ENCODE data around the gene AKR7A3. TPM values are rescaled to one million over a fixed set of nuclear protein-coding genes. Genes with fewer than 3 reads are reported as not detected.
A peak's percentile ranks its signal among the peaks of the same experiment; 100 is the strongest.

AKR7A3 gene
- total and polyA plus RNA-seq, 10 of the 15 experiments (the other 5 are each of a cell fraction or from before 2014, with no cell fraction given), result 0.10 to 1.1 (median 0.25) TPM; not detected in 2

DNA sequence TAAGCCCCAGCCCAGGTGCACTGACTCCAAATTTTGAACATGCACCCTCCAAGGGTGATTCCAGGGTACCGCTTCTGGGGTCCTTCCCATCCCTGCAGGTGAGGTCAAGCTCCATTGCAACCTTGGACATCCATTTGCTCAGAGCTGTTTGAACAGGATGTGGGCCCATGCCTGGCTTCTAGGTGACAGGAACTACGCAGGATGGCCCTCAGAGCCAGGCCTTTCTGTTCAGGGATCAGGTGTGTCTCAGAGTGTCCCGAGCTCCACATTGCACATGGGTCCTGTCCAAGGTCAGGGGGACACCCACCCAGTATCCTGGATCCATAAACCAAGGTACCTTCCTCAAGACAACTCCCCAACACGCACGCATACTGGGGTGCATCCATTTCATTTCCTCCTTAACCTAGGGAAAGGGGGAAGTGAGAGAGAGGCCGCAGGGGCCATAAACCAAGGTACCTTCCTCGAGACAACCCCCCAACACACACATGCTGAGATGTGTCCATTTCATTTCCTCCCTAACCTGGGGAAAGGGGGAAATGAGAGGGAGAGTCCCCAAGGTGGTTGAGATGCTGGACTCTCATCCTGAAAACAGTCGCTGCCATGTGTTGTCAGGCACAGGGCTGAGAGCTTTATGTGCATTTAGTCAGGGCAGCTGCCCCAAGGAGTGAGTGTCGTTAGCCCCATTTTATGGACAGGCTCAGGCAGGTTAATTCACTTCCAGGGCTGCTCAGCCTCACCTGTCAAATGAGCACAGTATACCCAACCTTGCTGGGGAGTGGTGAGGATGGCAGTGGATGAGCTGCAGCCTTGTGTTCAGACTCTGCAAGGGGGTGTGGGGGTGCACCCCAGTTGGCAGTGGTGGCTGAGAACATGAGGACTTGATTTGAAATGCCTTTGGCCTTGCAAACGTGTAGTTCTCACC, 25.7 kb upstream of the AKR7A3 start:
- H3K9ac ChIP-seq (ENCODE audit: control insufficient read depth, insufficient read depth, low read length), result no peak overlapping the region
- H3K79me2 ChIP-seq (ENCODE audit: control insufficient read depth, insufficient read depth, low read length), result peaks cover 22% of the 10 kb centered on the region
- no TSS peak for BruUV-seq (replicated peaks)
- intact Hi-C loops (cut with micrococcal nuclease; ENCODE audit: unreplicated experiment) (loop anchor here (5.0 to 10.0 kb wide), 3 partner anchors 62 to 341 kb away; partner anchors contain the start of genes CAPZB, EMC1 and MRTO4), in situ Hi-C loops (cut with MboI) (no loop called here)
- H3K4me2 ChIP-seq (ENCODE audit: control insufficient read depth, insufficient read depth), result peak overlapping the region; percentile 89
- no peaks in the 10 kb centered on the region for H3K27me3 ChIP-seq (replicated peaks in 1 of 2; ENCODE audit: control insufficient read depth in 2 of 2, insufficient read depth in 2 of 2, low read length in 1 of 2)
- ChIA-PET SMC1A (ENCODE audit: uncharacterized antibody, unreplicated experiment) (interaction anchor here (0.6 to 1.2 kb wide), 2 partner anchors 9 to 105 kb away, joined by 3 read pairs; no protein-coding TSS in a partner anchor), CTCF (interaction anchor here (0.6 to 1.2 kb wide), 3 partner anchors 78 to 277 kb away, joined by 3 to 5 read pairs (median 3); no protein-coding TSS in a partner anchor), RAD21 (ENCODE audit: unreplicated experiment) (no interaction called here), POLR2A (no interaction called here)
- no peaks in the 10 kb centered on the region; the same call in 1 of the 2 replicates for H4K20me1 ChIP-seq (ENCODE audit: control insufficient read depth, insufficient read depth)
- H3K36me3 ChIP-seq (ENCODE audit: control insufficient read depth in 2 of 2, insufficient read depth in 2 of 2, low read length in 1 of 2), result no peaks in the 10 kb centered on the region
- H3K4me1 ChIP-seq (ENCODE audit: control insufficient read depth, insufficient read depth, low read length), result peaks cover 46% of the 10 kb centered on the region
- WGBS (ENCODE audit: insufficient coverage, insufficient replicate concordance, low lambda C conversion rate, missing lambda C conversion rate), result 5% methylated on average over 10 of the region's 10 CpGs
- FAIRE-seq (no peak), ATAC-seq (no peak), DNase-seq (ENCODE audit: low read depth, low spot score) (no peak)
- peak overlapping the region; percentile 83; the same call in 1 of the 2 replicates for H3K4me3 ChIP-seq
- peak; percentile 54; the same call in 1 of the 2 replicates for TF ChIP-seq PAX5 (IDR thresholded peaks at IDR 0.05; ENCODE audit: borderline replicate concordance, low read depth, low read length)
- peak; percentile 53 for TF ChIP-seq DPF2 (IDR thresholded peaks at IDR 0.05)
- 0 out of 2 replicates have a peak, but pooled peaks have one; percentile 8 for TF ChIP-seq CREM (IDR thresholded peaks at IDR 0.05; ENCODE audit: low read depth)
- peak; percentile 86 for TF ChIP-seq SPI1 (IDR thresholded peaks at IDR 0.05; ENCODE audit: borderline replicate concordance, insufficient read depth, low read depth, low read length)
- no peak for TF ChIP-seq CEBPB (IDR thresholded peaks at IDR 0.05; ENCODE audit: borderline replicate concordance in 1 of 2, low read depth in 2 of 2, low read length in 2 of 2)
- TF ChIP-seq IKZF2 (IDR thresholded peaks at IDR 0.05), result peak; percentile 67 to 84
- TF ChIP-seq ETV6 (conservative IDR thresholded peaks at IDR 0.05 in 1 of 2, IDR thresholded peaks at IDR 0.05 in 1 of 2; ENCODE audit: borderline replicate concordance in 1 of 2, low read depth in 1 of 2), result peak in 1 of 2 experiments; percentile 70; a peak in 1 of 4 replicates
- no peak for TF ChIP-seq E2F8 (IDR thresholded peaks at IDR 0.05; ENCODE audit: low read depth, partially characterized antibody)
- no peak for TF ChIP-seq CREB1 (IDR thresholded peaks at IDR 0.05; ENCODE audit: low read depth)
- no peak for TF ChIP-seq FOXM1 (IDR thresholded peaks at IDR 0.05; ENCODE audit: low read depth, low read length)
- peak; percentile 73 for TF ChIP-seq RUNX3 (IDR thresholded peaks at IDR 0.05; ENCODE audit: low read length)
- no peak for TF ChIP-seq JUND (IDR thresholded peaks at IDR 0.05; ENCODE audit: low read depth, low read length)
- peak; percentile 87 for TF ChIP-seq IKZF1 (conservative IDR thresholded peaks at IDR 0.05)
- TF ChIP-seq ZZZ3 (IDR thresholded peaks at IDR 0.05; ENCODE audit: control insufficient read depth, insufficient read length, low read depth), result no peak
- TF ChIP-seq KLF5 (IDR thresholded peaks at IDR 0.05; ENCODE audit: partially characterized antibody), result no peak
- 0 out of 2 replicates have a peak, but pooled peaks have one; percentile 35 for TF ChIP-seq MXI1 (IDR thresholded peaks at IDR 0.05; ENCODE audit: low read depth, low read length)
- peak; percentile 86 for TF ChIP-seq EED (IDR thresholded peaks at IDR 0.05; ENCODE audit: low read depth)
- no peak overlapping the region for H2AFZ ChIP-seq (ENCODE audit: control insufficient read depth, low read depth, low read length)
- peak overlapping the region; percentile 80 for H3K27ac ChIP-seq (ENCODE audit: control insufficient read depth, insufficient read depth)
- H3K9me3 ChIP-seq (replicated peaks; ENCODE audit: control insufficient read depth, insufficient read depth, low read length), result no peaks in the 10 kb centered on the region

Data from GM12878 (cell line).